Fibroblast of the aortic adventitia (primary cell): ENCODE data around the gene SLIT1. TPM values are rescaled to one million over a fixed set of nuclear protein-coding genes. Genes with fewer than 3 reads are reported as not detected.

Experiments
- DNase-seq: peaks from one replicate; pipeline ENCODE4 v3.0.0-alpha.2; 2010; ENCODE audit warnings: low read depth
- H3K4me3 ChIP-seq: 2 replicates; pipeline ENCODE4 v1.5.1; 2011; ENCODE audit warnings: low read depth, mild to moderate bottlenecking, control low read depth, low read length, moderate library complexity
- CTCF ChIP-seq: IDR thresholded peaks from 2 replicates; pipeline ENCODE4 v1.5.1; 2011; ENCODE audit warnings: mild to moderate bottlenecking, low read length, control low read depth, inconsistent platforms; ENCODE audit not compliant: insufficient read depth
- total RNA-seq: library from RNA; depleted of rRNA; stranded (reverse); fragments of >200 nt; gene quantifications from 2 replicates; pipeline ENCODE4 v1.2.3, GENCODE V29; 2012; ENCODE audit warnings: low replicate concordance

Gene SLIT1
- total RNA-seq, 1 donor = 0.09 TPM

DNA sequence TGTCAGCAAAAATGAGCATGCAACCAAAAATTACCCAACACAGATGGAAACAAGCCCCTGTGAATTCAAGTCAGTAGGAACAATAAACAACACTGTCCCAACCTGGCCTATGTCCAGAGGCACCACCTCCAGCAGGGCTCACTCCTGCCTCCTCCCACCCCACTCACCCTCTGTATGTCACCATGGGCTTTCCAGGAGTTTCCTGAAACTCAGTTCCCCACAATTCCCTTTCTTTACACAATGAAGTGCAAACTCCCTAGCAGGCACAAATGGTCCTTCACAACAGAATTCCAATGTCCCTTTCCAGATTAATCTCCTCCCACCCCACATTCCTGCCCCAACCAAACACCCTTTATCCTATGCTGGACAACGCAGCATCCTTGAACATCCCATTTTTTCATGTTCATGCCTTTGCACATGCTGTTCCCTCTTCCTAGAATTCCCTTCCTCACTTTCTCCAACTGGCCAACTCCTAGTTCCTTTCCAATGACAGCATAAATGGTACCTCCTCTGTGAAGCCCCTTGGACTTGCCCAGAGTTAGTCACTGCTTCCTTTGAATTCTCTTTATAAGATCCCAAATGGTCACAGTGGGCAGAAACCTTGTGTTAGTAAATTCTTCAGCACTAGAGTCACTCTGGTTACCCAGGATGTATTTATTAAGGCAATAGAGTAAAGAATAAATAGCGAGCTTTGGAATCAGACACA lies 157.5 kb downstream of the SLIT1 start:
- no peak for TF ChIP-seq CTCF
- peak; percentile 54 for DNase-seq
- no peak overlapping the region for H3K4me3 ChIP-seq

DNA sequence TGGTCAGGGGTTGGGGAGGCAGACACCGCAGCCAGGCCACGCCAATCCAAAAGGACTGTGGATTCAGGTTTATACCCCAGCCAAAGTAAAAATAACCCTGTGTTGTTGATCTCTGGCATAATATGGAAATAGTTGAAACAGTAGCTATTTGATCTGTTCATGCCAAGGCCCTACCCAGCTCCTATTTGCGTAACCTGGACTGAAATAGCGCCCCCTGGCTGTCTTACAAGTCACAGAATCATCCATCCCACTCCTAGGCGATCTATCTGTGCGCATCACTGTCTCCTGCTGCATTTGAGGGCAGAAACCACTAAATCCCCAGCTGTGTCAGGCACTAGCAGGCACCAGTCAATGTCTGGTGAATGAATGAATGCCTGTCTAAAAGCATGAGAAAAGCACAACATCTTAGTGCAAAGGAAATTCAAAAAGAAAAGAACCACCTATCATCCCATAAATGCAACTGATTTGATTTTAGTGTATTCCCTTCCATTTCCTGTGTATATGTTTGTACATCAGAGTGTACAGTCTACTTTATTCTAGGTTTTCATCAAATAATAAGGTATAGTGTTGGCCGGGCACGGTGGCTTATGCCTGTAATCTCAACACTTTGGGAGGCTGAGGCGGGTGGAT lies 160.0 kb downstream of the SLIT1 start:
- peak; percentile 43 for DNase-seq
- TF ChIP-seq CTCF = peak; percentile 45

DNA sequence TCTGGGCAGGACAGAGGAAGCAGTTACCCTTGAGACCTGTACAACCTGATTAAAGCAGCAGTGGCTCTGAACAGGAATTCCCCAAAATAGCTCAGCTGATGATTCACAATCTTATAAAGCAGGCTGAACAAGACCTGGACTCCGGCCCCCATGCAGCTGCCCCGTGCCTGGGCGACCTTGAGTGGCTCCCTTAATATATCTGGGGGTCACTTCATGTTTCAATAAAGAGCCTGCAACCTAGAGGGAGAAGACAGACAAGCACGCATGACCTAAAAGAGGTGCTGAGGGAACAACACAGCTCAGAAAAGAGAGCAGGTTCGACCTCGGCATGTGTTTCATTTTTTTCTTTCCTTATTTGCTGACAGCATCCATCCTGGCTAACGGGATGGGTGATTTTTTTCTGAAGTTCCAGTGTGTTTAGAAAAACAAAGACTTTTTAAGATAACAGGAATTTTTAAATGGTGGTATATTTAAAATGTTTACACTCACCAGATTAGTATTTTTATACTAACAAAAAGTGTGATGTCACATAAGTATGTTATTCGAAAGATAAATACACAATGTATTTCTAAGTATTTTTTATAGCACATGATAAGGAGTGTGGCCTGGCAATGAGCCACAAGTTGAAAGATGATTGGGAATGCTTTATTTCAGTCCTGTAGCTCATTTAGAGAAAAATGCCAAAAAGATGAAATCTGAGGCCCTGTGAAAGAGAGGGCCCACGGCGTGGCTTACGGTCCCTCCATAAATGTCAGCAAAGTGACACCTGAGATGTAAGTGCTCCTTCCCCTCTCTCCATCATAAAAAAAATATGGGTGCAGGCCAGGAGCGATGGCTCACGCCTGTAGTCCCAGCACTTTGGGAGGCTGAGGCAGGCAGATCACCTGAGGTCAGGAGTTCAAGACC lies 161.3 kb downstream of the SLIT1 start:
- peak overlapping the region; percentile 46 for H3K4me3 ChIP-seq
- peak; percentile 92 for DNase-seq
- no peak for TF ChIP-seq CTCF

More for the DNA sequence above, 160.0 kb downstream of the SLIT1 start:
- no peak overlapping the region for H3K4me3 ChIP-seq

- peak overlapping the region; percentile 46 for H3K4me3 ChIP-seq
- peak; percentile 50 for DNase-seq
- TF ChIP-seq CTCF = no peak
Observed at GRCh38 chr10:97023401-97024167, 162.2 kb downstream of the SLIT1 start.

DNA sequence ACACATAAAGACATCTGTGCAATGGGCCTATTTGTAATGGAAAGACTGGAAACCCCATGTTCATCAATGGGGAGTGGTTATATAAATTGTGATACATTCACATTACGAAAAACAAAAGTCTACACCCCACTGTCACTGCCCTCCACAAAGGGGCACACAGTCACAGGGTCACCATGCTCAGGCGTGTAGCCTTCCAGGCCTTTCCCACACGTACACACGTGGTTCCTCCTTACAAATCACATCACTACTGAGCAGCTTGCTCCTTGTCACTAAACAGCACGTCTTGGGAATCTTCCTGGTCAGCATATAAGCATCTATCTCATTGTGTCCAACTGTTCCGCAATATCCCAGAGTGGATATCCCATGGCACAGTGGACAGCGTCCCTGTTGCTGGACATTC lies 163.1 kb downstream of the SLIT1 start:
- no peak for TF ChIP-seq CTCF
- no peak for DNase-seq
- no peak overlapping the region for H3K4me3 ChIP-seq
